ENCODE data around the gene STKLD1.
"Not testable (repeated sequence)": the region's sequence is repeated elsewhere in the genome, so short reads cannot be mapped to it uniquely, and the experiment has no call there.

Gene STKLD1

GRCh38 chr9:133386338-133386737 lies 10.2 kb downstream of the STKLD1 start:
- no peak for DNase-seq

- no peak for DNase-seq
Observed at GRCh38 chr9:133387680-133388079, 11.5 kb downstream of the STKLD1 start.

- no peak for DNase-seq
Observed at GRCh38 chr9:133389025-133389557, 12.9 kb downstream of the STKLD1 start.

DNA sequence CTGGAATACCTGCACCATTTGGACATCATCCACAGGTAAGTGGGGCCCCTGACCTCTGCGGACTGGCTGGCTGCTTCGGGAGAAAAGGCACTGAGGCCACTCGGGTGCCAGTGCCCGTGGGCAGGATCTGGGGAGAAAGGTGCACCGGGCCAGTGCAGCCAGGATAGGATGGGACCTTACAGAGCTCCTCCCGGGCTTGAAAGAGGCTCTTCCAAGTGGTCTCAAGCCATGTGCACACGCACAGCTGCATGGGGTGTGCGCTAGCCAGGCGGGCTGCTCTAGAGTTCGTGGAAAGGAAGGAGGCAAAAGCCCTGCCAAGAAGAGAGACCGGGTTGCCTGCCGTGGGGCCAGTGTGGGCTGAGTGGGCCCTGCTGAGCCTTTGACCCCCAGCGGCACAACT lies 13.4 kb downstream of the STKLD1 start:
- DNase-seq, result no peak

DNA sequence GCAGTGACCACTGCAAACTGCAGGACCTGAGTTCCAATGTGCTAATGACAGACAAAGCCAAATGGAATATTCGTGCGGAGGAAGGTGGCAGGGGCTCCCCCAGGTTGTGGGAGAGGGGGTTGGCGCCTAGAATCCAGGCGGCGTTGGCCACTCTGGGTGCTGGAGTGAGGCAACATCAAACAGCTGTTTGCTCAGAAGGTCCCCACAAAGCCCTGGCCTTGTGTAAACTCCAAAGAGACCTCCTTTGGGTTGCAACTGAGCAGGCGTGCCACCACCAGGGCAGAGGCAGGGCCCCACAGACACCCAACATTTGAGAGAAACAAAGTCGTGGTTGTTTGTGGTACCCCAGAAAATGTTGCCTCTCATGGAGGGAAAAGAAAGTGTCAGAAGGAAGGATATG lies 14.5 kb downstream of the STKLD1 start:
- DNase-seq, result no peak

DNA sequence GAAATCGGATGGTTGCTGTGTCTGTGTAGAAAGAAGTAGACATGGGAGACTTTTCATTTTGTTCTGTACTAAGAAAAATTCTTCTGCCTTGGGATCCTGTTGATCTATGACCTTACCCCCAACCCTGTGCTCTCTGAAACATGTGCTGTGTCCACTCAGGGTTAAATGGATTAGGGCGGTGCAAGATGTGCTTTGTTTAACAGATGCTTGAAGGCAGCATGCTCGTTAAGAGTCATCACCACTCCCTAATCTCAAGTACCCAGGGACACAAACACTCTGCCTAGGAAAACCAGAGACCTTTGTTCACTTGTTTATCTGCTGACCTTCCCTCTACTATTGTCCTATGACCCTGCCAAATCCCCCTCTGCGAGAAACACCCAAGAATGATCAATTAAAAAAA lies 15.3 kb downstream of the STKLD1 start:
- DNase-seq, result not testable (repeated sequence)

DNA sequence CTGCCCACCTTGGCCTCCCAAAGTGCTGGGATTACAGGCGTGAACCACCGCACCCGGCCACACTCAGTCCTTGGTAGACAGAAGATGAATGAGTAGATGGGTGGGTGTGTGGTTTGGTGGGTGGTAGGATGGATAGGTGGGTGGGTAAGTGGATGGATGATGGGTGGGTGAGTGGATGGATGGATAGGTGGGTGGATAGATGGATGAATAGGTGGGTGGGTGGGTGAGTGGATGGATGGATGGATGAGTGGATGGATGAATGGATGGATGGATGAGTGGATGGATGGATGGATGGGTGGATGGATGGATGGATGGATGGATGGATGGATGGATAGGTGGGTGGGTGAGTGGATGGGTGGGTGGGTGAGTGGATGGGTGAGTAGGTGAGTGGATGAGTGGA lies 16.1 kb downstream of the STKLD1 start:
- not testable (repeated sequence) for DNase-seq

DNA sequence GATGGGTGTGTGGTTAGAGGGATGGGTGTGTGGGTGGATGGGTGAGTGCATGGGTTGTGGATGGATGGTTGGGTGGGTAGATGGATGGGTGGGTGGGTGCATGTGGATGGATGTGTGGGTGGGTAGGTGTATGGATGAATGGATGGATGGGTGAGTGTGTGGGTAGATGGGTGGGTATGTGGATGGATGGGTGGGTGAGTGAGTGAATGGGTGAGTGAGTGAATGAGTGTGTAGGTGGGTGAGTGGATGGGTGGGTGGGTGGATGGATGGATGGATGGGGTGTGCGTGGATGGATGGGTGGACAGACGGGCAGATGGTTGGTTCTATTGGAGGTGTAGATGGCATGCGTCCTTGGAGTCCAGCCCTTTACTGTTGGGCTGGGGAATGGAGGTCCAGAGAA lies 17.2 kb downstream of the STKLD1 start:
- no peak for DNase-seq

DNA sequence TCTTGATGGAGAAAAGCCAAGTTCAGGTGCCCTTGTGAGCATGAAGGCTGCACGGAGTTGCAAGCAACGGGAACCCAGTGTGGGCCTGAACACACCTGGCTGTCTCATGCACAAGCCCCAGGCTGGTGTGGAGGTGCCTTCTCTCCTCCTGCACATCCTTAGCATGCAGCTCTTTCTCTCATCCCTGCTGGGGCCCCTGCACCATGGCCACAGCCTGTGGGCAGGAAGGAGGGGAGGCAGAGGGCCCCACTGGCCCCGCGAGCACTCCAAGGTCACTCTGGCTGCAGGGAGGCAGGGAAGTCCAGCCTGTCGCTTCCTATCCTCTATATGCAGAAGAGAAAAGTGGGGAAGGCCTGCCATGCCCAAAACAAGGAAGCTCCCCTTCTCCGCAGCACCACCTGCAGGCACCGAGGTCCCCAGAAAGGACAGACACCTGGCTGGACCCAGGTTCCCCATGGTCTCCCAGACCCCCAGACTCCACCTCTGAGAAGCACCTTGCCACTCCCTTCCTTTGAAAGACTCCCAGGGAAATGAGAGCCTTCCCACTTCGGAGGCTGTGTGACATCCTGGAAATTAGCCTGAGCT lies 18.6 kb downstream of the STKLD1 start:
- DNase-seq, result no peak

DNA sequence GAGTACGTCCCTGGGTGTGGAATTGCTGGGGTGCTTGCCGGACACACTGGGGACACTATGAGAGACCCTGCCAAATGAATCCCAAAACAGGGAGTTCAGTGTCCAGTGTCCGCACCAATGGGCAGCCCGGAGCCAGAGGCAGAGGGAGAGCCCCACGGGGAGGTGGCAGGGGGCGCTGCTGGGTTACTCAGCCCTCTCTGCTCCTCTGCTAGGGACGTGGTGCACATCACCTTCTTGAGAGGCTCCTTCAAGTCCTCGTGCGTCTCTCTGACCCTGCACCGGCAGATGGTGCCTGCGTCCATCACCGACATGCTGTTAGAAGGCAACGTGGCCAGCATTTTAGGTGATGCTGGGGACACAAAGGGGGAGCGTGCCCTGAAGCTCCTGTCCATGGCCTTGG lies 20.8 kb downstream of the STKLD1 start:
- no peak for DNase-seq

GRCh38 chr9:133397370-133397769 lies 21.2 kb downstream of the STKLD1 start:
- DNase-seq, result no peak

DNA sequence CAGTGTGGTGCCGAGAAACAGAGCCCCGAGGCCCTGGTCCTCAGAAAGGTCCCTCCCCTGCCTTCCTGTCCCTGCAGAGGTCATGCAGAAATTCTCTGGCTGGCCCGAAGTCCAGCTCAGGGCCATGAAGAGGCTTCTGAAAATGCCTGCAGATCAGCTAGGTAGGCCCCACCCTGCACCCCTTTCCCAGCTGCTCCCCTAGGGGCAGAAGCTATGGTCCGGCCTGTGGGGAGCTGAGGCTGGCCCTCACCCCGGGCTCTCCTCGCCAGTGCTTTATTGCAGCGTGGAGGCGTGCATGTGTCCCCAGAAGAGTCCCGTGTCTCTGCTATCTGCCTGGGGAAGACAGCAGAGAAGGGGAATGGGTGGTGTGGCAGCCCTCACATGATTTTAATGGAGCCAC lies 21.7 kb downstream of the STKLD1 start:
- DNase-seq, result no peak

GRCh38 chr9:133400292-133400691 lies 24.1 kb downstream of the STKLD1 start:
- DNase-seq, result no peak

DNA sequence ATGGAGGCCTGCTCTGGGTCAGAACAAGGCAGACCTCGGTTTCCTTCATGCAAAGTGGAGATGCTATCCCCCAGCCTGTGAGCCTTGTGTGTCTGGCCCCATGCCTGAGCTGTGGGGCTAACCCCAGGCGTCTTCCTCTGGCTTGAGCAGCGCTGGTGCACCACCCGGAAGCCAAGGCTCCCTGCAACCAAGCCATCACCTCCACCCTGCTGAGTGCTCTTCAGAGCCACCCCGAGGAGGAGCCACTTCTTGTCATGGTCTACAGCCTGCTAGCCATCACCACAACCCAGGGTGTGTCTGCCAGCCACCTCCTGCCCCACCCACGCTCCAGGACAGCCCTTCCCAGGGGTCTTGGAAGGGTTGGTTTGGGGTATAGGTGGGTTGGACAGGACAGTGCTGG lies 25.4 kb downstream of the STKLD1 start:
- DNase-seq, result no peak

DNA sequence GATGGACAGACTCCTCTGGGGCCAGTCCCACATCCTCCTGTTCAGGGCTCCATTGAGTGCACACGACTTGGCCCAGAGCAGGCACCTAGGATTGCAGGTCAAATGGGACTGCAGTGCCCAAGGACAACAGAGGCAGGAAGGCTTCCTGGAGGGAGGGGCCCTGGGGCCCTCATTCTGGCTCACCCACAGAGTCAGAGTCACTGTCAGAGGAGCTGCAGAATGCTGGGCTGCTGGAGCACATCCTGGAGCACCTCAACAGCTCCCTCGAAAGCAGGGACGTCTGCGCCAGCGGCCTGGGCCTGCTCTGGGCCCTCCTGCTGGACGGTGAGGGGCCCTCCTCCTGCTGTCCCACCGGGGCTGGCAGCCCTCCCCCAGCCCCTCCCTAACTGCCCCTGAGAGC lies 26.5 kb downstream of the STKLD1 start:
- no peak for DNase-seq

- no peak for DNase-seq
Observed at GRCh38 chr9:133403766-133404453, 27.7 kb downstream of the STKLD1 start.

GRCh38 chr9:133404454-133405002 lies 28.4 kb downstream of the STKLD1 start:
- DNase-seq, result no peak

DNA sequence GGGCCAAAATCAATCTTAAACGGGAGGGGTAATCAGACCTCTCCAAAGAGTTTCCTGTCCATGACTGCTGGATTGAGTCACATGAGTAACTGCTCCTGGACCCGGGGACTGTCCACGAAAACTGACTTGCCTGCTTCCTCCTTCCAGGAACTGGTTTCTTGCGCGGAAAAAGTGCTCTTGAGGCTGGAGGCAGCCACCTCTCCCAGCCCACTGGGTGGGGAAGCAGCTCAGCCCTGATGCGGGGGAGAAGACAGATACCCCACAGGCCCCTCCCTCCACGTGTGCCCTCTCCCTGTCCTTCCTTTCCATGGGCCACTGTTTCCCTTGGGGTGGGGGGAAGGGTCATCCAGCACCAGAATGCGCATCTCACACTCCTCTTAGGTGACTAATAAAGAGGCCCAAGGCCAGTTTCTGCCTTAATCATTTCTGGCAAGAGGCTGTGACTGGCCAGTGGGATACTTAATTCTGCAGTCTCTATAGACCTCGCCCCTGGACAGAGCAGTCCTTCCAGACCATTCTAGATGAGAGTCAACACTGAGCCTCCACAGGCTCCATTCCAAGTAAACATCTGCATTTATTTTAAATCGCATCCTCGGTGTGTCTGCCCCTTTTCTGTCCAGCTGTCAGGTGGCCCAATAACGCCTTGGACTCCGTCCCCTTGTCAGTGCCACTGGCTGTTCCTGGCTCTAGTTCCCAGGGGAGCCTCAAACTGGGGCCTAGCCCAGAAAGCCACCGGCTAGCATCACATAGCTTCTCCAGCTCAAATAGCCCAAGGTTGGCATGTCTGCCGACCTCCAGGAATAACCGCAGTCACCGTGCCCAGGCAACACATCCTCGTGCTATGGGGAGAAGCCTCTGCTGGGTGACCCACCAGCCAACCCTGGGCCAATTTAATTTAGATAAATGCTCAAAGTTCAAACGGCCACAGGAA lies 29.6 kb downstream of the STKLD1 start:
- no peak for DNase-seq

DNA sequence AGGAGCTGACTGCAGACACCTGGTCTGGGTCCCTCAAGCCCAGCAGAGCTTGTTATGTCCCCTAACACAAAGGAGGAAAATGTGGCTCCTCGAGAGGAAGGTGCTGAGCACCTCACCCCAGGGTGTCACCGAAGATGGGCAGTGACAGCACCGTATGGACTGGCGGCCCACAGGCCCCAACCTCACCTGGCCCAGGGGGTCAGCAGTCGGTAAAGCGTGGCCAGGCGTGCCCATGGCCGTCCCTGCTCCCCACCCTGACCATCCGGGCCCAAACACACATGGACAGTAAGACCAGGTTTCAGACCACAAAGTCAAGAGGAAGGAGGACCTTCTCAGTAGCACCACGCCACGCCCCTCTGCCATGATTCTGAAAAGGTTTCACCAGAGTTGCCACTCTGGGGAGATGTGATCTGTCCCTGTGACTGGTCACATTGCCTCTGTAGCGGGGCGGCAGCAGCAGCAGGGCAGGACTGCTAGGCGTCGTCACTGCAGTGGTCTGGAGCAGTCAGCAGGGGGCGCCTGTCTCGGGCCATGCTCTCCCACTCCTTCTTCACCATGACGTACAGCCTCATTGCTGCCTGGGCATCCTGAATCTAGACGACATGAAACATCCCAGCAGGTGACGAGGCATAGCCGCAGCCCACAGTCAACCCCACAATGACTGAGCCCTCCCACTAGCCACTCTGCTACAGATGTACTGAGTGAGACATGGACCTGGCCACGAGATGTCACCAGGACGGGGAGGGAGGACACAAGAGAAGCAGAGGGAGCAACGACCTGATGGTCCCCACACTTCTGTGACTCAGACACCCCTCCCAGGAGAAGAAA lies 30.5 kb downstream of the STKLD1 start:
- peak; percentile 65 for DNase-seq

- DNase-seq, result no peak
Observed at GRCh38 chr9:133408042-133408441, 31.9 kb downstream of the STKLD1 start.

DNA sequence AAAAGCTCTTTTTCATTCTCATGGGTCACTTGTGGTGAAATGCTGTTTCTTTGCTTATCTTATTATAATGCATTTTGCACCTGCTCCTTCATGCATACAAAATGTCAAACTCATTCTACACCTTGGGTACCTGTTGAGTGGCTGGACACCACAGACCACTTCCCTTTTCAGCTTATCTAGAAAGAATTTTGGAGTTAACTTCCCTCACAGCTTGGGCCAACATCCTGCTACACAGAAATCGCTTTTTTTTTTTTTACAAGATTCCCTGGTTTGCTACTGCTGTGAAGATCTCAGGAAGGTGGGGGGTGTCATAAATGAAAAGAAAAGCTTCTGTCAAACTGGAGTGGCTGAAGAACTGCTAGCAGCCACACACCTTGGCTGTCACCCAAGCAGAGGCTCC lies 39.0 kb downstream of the STKLD1 start:
- DNase-seq, result no peak
